ENCODE measurements around the gene VPS54. TPM values are rescaled to one million over a fixed set of nuclear protein-coding genes. Genes with fewer than 3 reads are reported as not detected.
"Not testable (repeated sequence)": the region's sequence is repeated elsewhere in the genome, so short reads cannot be mapped to it uniquely, and the experiment has no call there.

The VPS54 gene
- total and polyA plus RNA-seq, 4 donors, result 12.5 to 49.3 (median 15.7) TPM

DNA sequence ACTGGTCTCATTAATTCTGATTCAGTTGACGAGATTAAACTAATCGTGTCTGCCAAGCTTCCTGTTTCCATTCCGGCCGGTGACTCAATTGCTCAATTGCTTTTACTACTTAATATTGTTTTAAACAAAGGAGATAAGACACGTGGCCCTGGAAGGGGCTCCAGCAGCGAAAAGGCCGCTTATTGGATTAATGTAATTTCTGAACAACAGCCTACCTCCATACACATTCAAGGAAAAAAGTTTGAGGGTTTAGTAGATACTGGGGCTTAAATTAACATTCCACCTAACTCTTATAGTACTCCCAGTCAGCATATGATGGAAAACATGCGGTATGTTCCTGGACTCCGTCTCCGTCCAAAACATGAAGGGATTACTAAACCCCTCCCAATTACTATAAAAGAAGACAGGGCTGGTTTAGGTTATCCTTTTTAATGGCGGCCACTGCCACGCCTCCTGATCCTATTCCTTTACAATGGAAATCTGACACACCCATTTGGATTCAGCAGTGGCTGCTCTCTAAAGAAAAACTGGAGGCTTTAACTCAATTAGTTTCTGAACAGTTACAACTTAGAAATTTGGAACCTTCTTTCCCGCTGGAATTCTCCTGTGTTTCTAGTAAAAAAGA is 27.1 kb downstream of the VPS54 start:
- H3K9ac ChIP-seq (ENCODE audit: insufficient read depth in 1 of 2, low read length in 2 of 2), result no peak overlapping the region
- WGBS, 2 donors, result 72 to 83% methylated on average over 13 of the region's 13 CpGs
- no peak overlapping the region for H3K4me3 ChIP-seq
- peaks cover 0 to 4% (median 0%) of the 10 kb centered on the region in 5 donors for H3K4me1 ChIP-seq (ENCODE audit: control insufficient read depth in 5 of 5, insufficient read depth in 5 of 5, low read length in 5 of 5)
- DNase-seq (no peak), ATAC-seq (ENCODE audit: insufficient read depth, low FRiP score) (no peak)
- peaks cover 0 to 5% (median 0%) of the 10 kb centered on the region in 4 donors for H3K9me3 ChIP-seq (ENCODE audit: control insufficient read depth in 4 of 4, insufficient read depth in 3 of 4, low read length in 3 of 4)
- TF ChIP-seq, protein P1, sequence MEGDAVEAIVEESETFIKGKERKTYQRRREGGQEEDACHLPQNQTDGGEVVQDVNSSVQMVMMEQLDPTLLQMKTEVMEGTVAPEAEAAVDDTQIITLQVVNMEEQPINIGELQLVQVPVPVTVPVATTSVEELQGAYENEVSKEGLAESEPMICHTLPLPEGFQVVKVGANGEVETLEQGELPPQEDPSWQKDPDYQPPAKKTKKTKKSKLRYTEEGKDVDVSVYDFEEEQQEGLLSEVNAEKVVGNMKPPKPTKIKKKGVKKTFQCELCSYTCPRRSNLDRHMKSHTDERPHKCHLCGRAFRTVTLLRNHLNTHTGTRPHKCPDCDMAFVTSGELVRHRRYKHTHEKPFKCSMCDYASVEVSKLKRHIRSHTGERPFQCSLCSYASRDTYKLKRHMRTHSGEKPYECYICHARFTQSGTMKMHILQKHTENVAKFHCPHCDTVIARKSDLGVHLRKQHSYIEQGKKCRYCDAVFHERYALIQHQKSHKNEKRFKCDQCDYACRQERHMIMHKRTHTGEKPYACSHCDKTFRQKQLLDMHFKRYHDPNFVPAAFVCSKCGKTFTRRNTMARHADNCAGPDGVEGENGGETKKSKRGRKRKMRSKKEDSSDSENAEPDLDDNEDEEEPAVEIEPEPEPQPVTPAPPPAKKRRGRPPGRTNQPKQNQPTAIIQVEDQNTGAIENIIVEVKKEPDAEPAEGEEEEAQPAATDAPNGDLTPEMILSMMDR (IDR thresholded peaks at IDR 0.05; ENCODE audit: control extremely low read depth, extremely low read depth), result no peak
- H3K36me3 ChIP-seq (ENCODE audit: control insufficient read depth in 4 of 4, insufficient read depth in 4 of 4, low read length in 4 of 4), result peaks cover 0 to 5% (median 0%) of the 10 kb centered on the region in 4 donors
- no peaks in the 10 kb centered on the region for H3K27me3 ChIP-seq (ENCODE audit: control insufficient read depth in 3 of 3, insufficient read depth in 3 of 3, low read length in 2 of 3)
- H3K27ac ChIP-seq (ENCODE audit: low read depth in 1 of 2, low read length in 1 of 2), result no peak overlapping the region

DNA sequence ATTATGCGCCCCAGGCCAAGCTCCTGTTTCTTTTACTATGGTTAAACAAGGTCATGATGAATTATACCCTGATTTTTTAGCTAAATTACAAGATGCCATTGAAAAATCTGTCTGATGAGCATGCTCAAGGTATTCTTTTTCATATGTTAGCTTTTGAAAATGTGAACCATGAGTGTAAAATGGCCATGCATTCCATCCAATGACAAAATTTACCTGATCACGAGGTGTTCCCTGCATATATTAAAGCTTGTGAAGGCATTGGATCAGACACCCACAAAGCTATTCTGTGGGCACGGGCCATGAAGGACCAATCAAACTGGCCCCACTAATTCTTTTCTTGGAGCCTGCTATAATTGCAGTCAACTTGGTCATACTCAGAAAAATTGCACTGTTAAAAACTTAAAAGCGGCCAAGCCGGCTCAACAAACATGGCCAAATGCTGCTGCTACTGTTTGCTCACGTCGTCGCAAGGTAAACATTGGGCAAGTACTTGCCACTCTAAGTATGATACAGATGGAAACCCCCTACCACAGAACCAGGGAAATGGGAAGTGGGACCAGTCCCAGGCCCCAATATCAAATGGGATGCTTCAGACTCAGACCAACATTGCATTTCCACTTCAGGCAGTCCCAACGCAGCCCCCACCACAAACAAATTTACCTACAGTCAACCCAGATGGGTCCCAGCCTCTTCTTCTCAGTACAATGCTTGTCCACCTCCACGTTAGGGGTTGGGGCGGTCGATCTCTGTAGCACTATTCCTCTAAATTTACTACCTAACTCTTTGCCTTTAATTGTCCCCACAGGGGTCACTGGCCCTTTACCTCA is 27.8 kb downstream of the VPS54 start:
- not testable (repeated sequence) for H3K36me3 ChIP-seq (ENCODE audit: control insufficient read depth in 4 of 4, insufficient read depth in 4 of 4, low read length in 4 of 4); H3K9me3 ChIP-seq (ENCODE audit: control insufficient read depth in 4 of 4, insufficient read depth in 3 of 4, low read length in 3 of 4); H3K27me3 ChIP-seq (ENCODE audit: control insufficient read depth in 3 of 3, insufficient read depth in 3 of 3, low read length in 2 of 3); H3K27ac ChIP-seq (ENCODE audit: low read depth in 1 of 2, low read length in 1 of 2); H3K4me3 ChIP-seq; H3K9ac ChIP-seq (ENCODE audit: insufficient read depth in 1 of 2, low read length in 2 of 2); ATAC-seq (ENCODE audit: insufficient read depth, low FRiP score); H3K4me1 ChIP-seq (ENCODE audit: control insufficient read depth in 5 of 5, insufficient read depth in 5 of 5, low read length in 5 of 5)
- DNase-seq, result peak; percentile 38 to 68 (median 57)
- WGBS, 2 donors, result 81 to 87% methylated on average over 12 of the region's 12 CpGs

DNA sequence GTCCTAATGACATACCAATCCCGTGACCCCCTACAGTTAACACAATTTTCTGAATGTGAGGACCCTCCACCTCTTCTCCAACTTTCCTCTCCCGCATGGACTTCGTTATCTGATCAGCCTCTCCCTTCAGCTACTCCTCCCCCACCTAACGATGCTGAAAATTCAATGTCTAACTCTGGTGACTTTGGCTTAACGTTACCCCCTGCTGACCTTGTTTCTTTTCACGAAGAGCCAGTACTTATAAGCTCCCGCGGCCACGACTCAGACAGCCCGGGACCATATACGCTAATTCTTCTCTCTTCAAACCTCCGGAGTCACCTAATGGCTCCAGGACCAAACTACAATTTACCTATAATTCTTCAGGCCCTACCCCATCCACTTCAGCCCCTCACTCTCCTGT is 29.2 kb downstream of the VPS54 start:
- Histone ChIP-seq H3K4me1 (ENCODE audit: control insufficient read depth in 5 of 5, insufficient read depth in 5 of 5, low read length in 5 of 5) (peaks cover 0 to 8% (median 0%) of the 10 kb centered on the region in 5 donors), H3K9ac (ENCODE audit: insufficient read depth in 1 of 2, low read length in 2 of 2) (no peak overlapping the region), H3K9me3 (ENCODE audit: control insufficient read depth in 4 of 4, insufficient read depth in 3 of 4, low read length in 3 of 4) (peaks cover 0 to 5% (median 0%) of the 10 kb centered on the region in 4 donors), H3K27me3 (ENCODE audit: control insufficient read depth in 3 of 3, insufficient read depth in 3 of 3, low read length in 2 of 3) (no peaks in the 10 kb centered on the region), H3K27ac (ENCODE audit: low read depth in 1 of 2, low read length in 1 of 2) (no peak overlapping the region), H3K36me3 (ENCODE audit: control insufficient read depth in 4 of 4, insufficient read depth in 4 of 4, low read length in 4 of 4) (peaks cover 0 to 5% (median 0%) of the 10 kb centered on the region in 4 donors), H3K4me3 (no peak overlapping the region)
- ATAC-seq (ENCODE audit: insufficient read depth, low FRiP score) (no peak), DNase-seq (no peak)
- TF ChIP-seq, protein P1 (IDR thresholded peaks at IDR 0.05; ENCODE audit: control extremely low read depth, extremely low read depth), result no peak
- 94 to 98% methylated on average over 12 of the region's 12 CpGs for WGBS, 2 donors

DNA sequence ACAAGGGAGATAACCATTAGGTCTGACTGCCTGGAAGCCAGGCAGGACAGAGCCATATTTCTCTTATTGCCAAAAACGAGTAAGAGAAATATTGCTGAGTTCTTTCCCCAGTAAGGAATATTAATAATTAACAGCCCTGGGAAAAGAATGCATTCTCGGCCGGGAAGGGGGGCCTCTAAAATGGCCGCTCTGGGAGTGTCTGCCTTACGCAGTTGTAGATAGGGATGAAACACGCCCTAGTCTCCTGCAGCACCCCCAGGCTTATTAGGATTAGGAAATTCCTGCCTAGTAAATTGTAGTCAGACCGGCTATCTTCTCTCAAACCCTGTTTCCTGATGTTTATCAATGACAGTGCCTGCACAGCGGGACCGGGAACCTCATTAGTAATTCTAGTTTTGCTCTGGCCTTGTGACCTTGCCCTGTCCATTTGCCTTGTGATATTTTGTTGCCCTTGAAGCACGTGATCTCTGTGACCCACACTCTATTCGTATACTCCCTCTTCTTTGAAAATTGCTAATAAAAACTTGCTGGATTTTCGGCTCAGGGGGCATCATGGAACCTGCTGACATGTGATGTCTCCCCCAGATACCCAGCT is 30.3 kb downstream of the VPS54 start:
- not testable (repeated sequence) for ATAC-seq (ENCODE audit: insufficient read depth, low FRiP score)
- H3K4me1 ChIP-seq (ENCODE audit: control insufficient read depth in 5 of 5, insufficient read depth in 5 of 5, low read length in 5 of 5), result peaks cover 0 to 11% (median 0%) of the 10 kb centered on the region in 5 donors

More for the DNA sequence above, 30.3 kb downstream of the VPS54 start:
- H3K27me3 ChIP-seq (ENCODE audit: control insufficient read depth in 3 of 3, insufficient read depth in 3 of 3, low read length in 2 of 3); H3K9ac ChIP-seq (ENCODE audit: insufficient read depth in 1 of 2, low read length in 2 of 2); DNase-seq; H3K4me3 ChIP-seq; H3K9me3 ChIP-seq (ENCODE audit: control insufficient read depth in 4 of 4, insufficient read depth in 3 of 4, low read length in 3 of 4); H3K36me3 ChIP-seq (ENCODE audit: control insufficient read depth in 4 of 4, insufficient read depth in 4 of 4, low read length in 4 of 4); H3K27ac ChIP-seq (ENCODE audit: low read depth in 1 of 2, low read length in 1 of 2): not testable (repeated sequence)
- 95% methylated on average over 12 of the region's 12 CpGs for WGBS, 2 donors

Data from lung (tissue), 12 donors.